Osteocyte (in vitro differentiated cells): Measurements from ENCODE around the gene CPA5. TPM values are rescaled to one million over a fixed set of nuclear protein-coding genes. Genes with fewer than 3 reads are reported as not detected.

Experiments used
- DNase-seq: peaks from one replicate; pipeline ENCODE4 v3.0.0; 2021; ENCODE audit warnings: mixed read lengths; ENCODE audit not compliant: unreplicated experiment; ENCODE audit errors: extremely low spot score
- H3K27ac Mint-ChIP-seq: one replicate; pipeline ENCODE4 v1.8.0; 2021; ENCODE audit warnings: mild to moderate bottlenecking, mixed read lengths; ENCODE audit not compliant: unreplicated experiment
- H3K27me3 Mint-ChIP-seq: one replicate; pipeline ENCODE4 v1.8.0; 2021; ENCODE audit warnings: mixed read lengths; ENCODE audit not compliant: unreplicated experiment
- H3K36me3 Mint-ChIP-seq: one replicate; pipeline ENCODE4 v1.8.0; 2021; ENCODE audit warnings: mixed read lengths; ENCODE audit not compliant: unreplicated experiment
- H3K4me1 Mint-ChIP-seq: one replicate; pipeline ENCODE4 v1.8.0; 2021; ENCODE audit warnings: mixed read lengths; ENCODE audit not compliant: unreplicated experiment
- H3K4me3 Mint-ChIP-seq: one replicate; pipeline ENCODE4 v1.8.0; 2021; ENCODE audit warnings: mild to moderate bottlenecking, moderate library complexity, mixed read lengths; ENCODE audit not compliant: unreplicated experiment
- H3K9me3 Mint-ChIP-seq: one replicate; pipeline ENCODE4 v1.8.0; 2021; ENCODE audit warnings: mixed read lengths; ENCODE audit not compliant: unreplicated experiment
- CTCF ChIP-seq: fragments of 200-600 bp; sonication (generic); IDR thresholded peaks from 2 replicates; pipeline ENCODE4 v1.5.0; 2021; ENCODE audit warnings: antibody characterized with exemption, mild to moderate bottlenecking, moderate library complexity
- total RNA-seq: library from RNA; stranded (reverse); gene quantifications from 2 replicates; pipeline ENCODE4 v1.2.1, GENCODE V29; 2021

The CPA5 gene
- total RNA-seq, 1 donor from 2014 or later, result 0.51 TPM

- no peaks in the 10 kb centered on the region for H3K36me3 Mint-ChIP-seq
- H3K4me3 Mint-ChIP-seq, result no peak overlapping the region
- H3K4me1 Mint-ChIP-seq, result peaks cover 20% of the 10 kb centered on the region
- no peak for TF ChIP-seq CTCF
- no peak overlapping the region for H3K27ac Mint-ChIP-seq
- DNase-seq, result peak; percentile 66
- H3K27me3 Mint-ChIP-seq, result no peaks in the 10 kb centered on the region
- H3K9me3 Mint-ChIP-seq, result peaks cover 3% of the 10 kb centered on the region
These were observed 41.0 kb downstream of the CPA5 start for GRCh38 chr7:130385600-130386066.

DNA sequence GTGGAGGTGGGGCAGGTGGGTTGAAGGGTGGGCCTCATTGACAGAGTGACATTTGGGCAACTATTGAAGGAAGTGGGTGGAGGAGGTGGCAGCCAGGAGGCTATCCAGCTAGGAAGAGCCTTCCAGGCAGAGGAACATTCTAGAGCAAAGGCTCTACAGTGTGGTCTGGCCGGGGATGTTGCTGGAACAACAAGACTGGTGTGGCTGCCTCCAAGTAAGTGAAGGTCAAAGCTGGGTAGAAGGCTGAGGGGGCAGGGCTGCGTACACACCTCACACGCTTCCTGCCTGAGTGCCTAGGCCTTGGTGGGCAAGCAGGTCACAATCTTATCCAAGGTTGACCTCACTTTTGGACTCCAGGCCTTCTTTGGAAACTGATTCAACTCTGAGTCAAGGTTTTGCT is 42.3 kb downstream of the CPA5 start:
- Mint-ChIP-seq H3K27me3 (no peaks in the 10 kb centered on the region), H3K9me3 (peaks cover 3% of the 10 kb centered on the region), H3K36me3 (no peaks in the 10 kb centered on the region), H3K4me3 (no peak overlapping the region), H3K4me1 (peaks cover 22% of the 10 kb centered on the region), H3K27ac (no peak overlapping the region)
- DNase-seq, result no peak
- TF ChIP-seq CTCF, result no peak

DNA sequence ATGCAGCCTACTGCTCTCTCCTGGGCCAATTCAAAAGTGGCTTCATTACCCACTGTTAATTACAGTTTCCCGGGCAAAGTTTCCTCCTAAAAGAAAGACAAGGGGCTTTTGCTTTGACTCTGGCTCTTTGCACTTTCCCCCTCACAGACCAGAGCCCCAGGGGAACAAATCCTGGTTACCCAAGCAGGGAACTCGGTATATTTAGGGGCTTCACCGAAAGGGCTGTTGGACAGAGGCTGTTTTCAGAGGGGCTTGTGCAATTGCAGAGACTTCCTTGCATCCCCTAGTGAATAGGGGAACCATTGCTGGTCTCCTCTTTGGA is 42.7 kb downstream of the CPA5 start:
- Mint-ChIP-seq H3K27me3 (no peaks in the 10 kb centered on the region), H3K36me3 (no peaks in the 10 kb centered on the region), H3K4me1 (peaks cover 24% of the 10 kb centered on the region), H3K4me3 (no peak overlapping the region), H3K9me3 (peaks cover 3% of the 10 kb centered on the region), H3K27ac (no peak overlapping the region)
- no peak for DNase-seq
- no peak for TF ChIP-seq CTCF

DNA sequence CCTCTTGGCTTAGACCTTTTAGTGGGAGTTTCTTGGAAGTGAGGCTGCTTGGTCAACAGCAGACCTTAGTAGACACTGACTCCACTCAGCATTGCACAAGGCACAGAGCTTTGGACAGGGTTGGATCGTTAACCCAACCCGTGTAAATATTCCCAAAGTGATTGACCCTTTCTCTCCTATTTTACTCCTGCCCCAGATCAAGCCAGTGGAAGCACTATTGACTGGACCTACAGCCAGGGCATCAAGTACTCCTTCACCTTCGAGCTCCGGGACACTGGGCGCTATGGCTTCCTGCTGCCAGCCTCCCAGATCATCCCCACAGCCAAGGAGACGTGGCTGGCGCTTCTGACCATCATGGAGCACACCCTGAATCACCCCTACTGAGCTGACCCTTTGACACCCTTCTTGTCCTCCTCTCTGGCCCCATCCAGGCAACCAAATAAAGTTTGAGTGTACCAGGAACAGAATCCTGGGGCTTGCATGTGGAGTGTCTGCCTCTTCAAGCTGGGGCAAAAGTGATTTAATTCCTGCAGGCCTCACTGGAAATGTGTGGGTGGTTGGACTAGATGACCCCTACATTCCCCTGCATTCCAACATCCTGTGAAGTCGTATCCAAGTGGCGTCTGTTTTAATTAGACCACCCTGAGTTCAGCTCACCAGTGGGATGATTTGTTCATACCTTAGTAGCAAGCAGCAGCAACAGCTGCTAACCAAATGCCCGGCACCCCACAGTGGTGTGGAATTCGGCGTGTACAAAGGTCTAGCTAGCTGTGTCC is 43.2 kb downstream of the CPA5 start:
- no peaks in the 10 kb centered on the region for H3K36me3 Mint-ChIP-seq
- peaks cover 3% of the 10 kb centered on the region for H3K9me3 Mint-ChIP-seq
- H3K27ac Mint-ChIP-seq, result peak overlapping the region; percentile 61
- no peak overlapping the region for H3K4me3 Mint-ChIP-seq
- DNase-seq, result peak; percentile 76
- H3K4me1 Mint-ChIP-seq, result peaks cover 29% of the 10 kb centered on the region
- no peaks in the 10 kb centered on the region for H3K27me3 Mint-ChIP-seq
- no peak for TF ChIP-seq CTCF

GRCh38 chr7:130388671-130389070 is 44.1 kb downstream of the CPA5 start:
- Mint-ChIP-seq H3K9me3 (peaks cover 3% of the 10 kb centered on the region), H3K4me3 (no peak overlapping the region), H3K4me1 (peaks cover 29% of the 10 kb centered on the region), H3K36me3 (no peaks in the 10 kb centered on the region), H3K27me3 (no peaks in the 10 kb centered on the region), H3K27ac (peak overlapping the region; percentile 44)
- TF ChIP-seq CTCF, result no peak
- DNase-seq, result no peak
